Activated CD4-positive, CD25-positive, alpha-beta regulatory T cell treated with anti-CD3 and anti-CD28 coated beads, Interleukin-2, amount 50 U/mL, for 72 hours (primary cell): ENCODE results near the gene PHYHIPL.
"Not testable (repeated sequence)": the region's sequence is repeated elsewhere in the genome, so short reads cannot be mapped to it uniquely, and the experiment has no call there.

Source experiments
- DNase-seq: peaks from one replicate; pipeline ENCODE4 v3.0.0; 2021

The PHYHIPL gene

GRCh38 chr10:59206204-59206720, 29.8 kb downstream of the PHYHIPL start:
- DNase-seq = no peak

DNA sequence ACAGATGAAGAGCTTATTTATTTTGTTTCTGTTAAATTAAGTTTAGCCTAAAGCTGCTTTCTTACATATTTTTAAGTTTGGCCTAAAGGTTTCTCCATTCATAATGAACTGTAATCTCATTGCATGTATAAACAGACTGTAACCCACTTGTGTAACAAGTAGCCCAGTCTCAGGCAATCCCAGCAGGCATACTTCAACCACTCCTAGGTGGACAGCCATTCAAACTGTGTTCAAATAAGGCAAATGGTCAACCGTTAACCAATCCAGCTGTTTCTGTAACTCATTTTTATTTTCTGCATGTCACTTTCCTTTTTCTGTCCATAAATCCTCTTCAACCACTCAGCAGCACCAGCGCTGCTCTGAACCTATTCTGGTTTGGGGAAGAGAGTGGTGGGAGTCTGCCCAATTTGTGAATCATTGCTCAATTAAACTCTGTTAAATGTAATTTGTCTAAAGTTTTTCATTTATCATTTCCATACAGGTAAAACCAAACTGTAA, 35.9 kb downstream of the PHYHIPL start:
- no peak for DNase-seq

GRCh38 chr10:59214160-59214559, 37.7 kb downstream of the PHYHIPL start:
- DNase-seq = no peak

GRCh38 chr10:59216178-59216869, 39.9 kb downstream of the PHYHIPL start:
- DNase-seq = no peak

DNA sequence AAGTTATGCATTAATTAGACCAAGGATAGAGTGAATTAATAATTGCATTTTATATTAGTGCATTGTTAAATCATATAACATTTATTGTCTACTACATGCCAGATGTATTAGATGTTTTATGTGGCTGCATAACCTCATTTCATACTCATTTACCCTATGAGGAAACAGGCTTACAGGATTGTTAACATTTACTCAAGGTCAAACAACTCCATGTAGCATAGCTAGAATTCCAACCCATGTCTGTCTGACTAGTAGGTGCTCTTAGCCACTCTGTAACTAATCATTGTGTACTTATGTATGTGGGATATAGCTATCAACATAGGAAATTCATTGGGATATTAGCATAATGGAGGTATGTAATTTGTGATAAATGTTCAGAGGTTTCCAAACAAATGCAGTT, 46.3 kb downstream of the PHYHIPL start:
- no peak for DNase-seq

GRCh38 chr10:59223597-59223996, 47.2 kb downstream of the PHYHIPL start:
- DNase-seq = not testable (repeated sequence)

- no peak for DNase-seq
These were observed 48.8 kb downstream of the PHYHIPL start for GRCh38 chr10:59225211-59225610.

DNA sequence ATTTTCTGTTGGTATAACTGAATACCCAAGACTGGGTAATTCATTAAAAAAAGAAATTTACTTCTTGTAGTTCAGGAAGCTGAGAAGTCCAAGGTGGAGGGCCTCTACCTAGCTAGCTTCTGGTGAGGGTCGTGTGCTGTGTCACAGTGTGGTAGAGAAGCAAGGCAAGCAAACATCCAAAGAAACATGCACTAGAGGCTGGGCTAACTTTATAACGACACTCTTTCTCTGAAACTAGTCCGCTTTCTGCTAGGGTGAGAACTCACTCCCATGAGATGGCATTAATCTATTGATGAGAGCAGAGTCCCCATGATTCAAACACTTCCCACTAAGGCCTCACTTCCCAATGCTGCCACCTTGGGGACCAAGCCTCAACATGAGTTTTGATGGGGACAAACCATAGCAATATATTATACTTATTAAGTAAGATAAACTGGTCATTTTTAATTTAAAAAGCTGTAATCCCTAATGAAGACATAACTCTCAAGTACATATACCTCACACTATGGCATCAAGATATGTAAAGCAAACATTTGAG, 50.8 kb downstream of the PHYHIPL start:
- no peak for DNase-seq

- no peak for DNase-seq
These were observed 53.0 kb downstream of the PHYHIPL start for GRCh38 chr10:59229441-59229840.

DNA sequence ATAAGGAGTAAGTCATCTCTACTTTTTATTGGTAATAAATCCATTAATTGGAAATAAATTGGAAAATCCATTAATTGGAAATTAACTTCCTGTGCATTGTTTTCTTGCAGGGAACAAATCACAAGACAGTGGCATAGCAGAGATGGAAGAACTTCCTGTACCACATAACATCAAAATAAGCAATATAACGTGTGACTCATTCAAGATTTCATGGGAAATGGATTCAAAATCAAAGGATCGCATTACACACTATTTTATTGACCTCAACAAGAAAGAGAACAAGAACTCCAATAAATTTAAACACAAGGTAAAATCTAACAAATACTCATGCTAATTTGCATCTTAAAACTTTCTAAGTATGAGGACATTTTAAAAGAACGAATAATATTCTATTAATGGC, 57.8 kb downstream of the PHYHIPL start:
- no peak for DNase-seq

GRCh38 chr10:59234816-59235429, 58.5 kb downstream of the PHYHIPL start:
- no peak for DNase-seq

GRCh38 chr10:59236064-59236697, 59.7 kb downstream of the PHYHIPL start:
- no peak for DNase-seq

- no peak for DNase-seq
These were observed 61.3 kb downstream of the PHYHIPL start for GRCh38 chr10:59237775-59238174.

DNA sequence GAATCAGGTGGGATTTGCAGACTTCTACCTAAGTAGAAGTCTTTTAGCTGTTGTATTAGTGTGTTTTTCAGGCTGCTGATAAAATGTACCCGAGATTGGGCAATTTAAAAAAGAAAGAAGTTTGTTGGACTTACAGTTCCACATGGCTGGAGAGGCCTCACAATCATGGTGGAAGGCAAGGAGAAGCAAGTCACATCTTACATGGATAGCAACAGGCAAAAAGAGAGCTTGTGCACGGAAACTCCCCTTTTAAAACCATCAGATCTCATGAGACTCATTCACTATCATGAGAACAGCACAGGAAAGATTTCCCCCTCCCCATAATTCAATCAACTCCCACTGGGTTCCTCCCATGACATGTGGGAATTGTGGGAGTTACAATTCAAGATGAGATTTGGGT, 62.7 kb downstream of the PHYHIPL start:
- not testable (repeated sequence) for DNase-seq

DNA sequence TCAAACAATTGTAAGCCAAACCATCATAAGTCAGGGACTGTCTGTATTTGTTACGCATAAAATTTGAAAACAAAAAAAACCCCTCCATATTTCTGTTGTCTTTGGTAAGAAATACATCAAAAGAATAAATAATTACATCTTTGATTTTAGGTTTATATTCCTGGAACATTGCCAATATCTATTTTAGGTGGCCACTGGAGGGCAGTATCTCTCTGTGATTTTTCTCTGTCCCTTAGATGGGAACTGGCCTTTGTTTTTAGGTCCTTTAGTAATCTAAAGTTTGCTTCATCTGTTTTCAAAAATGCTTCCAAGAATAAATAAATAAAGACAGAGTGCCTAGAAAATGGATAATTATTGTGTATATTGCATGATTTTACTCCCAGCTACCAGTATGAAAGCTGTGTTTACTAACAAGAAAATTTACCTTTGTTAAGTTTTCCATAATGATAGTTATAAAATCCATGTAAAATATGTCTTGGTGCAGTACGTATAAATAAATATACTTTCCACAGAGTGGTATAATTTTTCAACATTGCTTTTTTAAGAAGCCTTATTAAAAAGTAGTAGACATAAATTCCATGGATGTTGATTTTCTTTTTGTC, 64.2 kb downstream of the PHYHIPL start:
- DNase-seq = no peak

DNA sequence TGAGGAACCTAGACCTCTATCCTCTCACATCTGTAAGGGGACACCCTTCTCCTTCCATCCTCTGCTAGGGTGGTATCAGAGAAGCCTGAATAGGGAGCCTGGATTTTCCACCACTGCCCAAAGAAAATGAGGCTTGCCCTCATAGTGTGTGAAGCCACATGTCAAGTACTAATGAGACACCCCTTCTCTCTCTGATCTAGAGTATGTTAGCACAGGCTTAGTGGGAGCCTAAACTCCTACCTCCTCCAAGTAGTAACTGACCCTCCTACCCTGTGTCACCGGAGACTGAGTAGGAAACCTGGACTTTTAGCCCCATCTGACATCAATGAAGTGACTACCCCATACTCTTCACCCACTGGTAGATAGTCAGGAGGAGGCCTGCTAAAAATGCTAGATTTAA, 65.6 kb downstream of the PHYHIPL start:
- DNase-seq = no peak

- no peak for DNase-seq
These were observed 66.5 kb downstream of the PHYHIPL start for GRCh38 chr10:59242991-59243390.

DNA sequence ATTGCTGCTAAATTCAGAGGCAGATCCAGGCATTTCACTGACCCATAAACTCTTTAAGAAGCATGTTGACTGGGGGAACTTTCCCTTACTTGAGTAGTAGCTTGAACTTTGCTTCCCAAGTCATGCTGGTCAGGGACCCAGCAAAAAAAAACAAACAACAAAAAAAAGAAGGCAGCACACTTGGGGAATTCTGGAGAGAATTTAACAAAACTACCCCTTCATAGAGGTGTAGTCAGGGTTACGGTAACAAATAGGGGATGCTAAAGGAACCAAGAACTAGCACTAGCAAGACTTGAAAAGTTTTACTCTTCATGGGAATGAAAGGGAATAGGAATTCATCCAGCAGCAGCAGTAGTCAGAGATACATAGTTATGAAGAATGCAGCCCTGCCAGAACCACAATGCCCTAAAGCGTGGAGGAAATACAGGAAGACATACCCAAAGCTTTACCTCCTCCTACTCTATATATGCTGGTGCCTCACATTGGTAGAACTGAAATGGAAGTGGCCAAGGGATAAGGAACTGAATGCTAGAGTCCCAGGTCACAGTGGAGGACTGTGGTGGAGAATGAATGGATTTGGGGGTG, 67.3 kb downstream of the PHYHIPL start:
- DNase-seq = no peak

DNA sequence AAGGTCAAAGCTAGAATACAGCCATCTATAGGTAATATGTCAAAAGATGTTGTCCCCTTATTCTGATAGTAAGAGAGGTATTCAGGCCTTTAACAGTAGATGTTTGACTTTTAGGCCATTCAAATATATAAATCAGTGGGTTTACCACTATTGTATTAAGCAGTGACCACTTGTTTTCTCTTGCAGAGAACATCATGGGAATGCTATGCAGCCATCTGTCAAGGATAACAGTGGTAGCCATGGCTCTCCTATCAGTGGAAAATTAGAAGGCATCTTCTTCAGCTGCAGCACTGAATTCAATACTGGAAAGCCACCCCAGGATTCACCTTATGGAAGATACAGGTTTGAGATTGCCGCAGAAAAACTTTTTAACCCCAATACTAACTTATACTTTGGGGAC, 68.4 kb downstream of the PHYHIPL start:
- DNase-seq = no peak

GRCh38 chr10:59245686-59246085, 69.2 kb downstream of the PHYHIPL start:
- no peak for DNase-seq

GRCh38 chr10:59252491-59252890, 76.0 kb downstream of the PHYHIPL start:
- no peak for DNase-seq

- no peak for DNase-seq
These were observed 79.0 kb downstream of the PHYHIPL start for GRCh38 chr10:59255463-59255862.

GRCh38 chr10:59257224-59257623, 80.8 kb downstream of the PHYHIPL start:
- DNase-seq = no peak
